ENCODE data around the gene SAMD9.
"Not testable (repeated sequence)": the region's sequence is repeated elsewhere in the genome, so short reads cannot be mapped to it uniquely, and the experiment has no call there.

The SAMD9 gene

DNA sequence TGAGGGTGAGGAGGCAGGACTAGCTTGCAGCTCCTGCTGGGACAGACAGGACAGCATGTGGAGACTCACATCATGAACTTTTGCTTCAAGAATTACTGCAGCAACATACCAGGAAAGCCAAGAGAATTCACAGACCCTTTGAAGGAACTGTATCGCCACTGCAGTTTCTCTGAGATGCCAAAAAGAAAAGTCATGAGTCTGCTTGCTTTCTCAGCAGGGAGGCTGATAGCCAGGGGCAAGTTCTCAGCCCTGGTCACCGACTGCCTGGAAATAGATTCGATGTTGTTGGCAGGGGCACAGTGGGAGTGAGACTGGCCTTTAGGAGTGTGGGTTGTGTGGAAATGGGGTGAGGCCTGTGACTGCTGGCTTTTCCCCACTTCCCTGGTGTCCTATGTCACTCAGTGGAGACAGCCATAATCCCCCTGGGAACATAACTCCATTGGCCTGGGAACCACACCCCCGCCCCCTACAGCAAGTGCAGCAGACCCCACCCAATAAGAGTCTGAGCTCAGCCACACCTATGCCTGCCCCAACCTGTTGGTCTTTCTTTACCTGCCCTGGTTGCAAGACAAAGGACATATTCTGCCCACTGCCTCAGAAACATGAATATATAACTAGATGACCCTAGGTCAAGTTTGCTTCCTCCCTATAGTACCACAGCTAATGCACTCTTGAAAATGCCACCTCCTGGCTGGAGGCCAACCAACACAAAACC is 1.6 kb upstream of the SAMD9 start:
- no peak for DNase-seq

DNA sequence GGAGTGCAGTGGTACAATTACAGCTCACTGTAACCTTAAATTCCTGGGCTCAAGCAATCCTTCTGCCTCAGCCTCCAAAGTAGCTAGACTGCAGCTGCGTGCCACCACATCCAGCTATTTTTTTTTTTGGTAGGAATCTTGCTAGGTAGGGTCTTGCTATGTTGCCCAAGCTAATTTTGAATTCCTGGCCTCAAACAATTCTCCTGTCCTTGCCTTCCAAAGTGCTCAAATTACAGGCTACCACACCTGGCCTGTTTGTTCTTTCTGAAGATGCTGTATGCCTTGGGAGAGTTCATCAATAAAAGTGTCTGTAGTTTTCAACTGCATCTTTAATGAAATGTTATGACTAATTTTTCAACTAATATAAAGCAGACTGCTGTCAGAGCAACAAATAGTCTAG is 452 bp downstream of the SAMD9 start:
- DNase-seq = no peak

DNA sequence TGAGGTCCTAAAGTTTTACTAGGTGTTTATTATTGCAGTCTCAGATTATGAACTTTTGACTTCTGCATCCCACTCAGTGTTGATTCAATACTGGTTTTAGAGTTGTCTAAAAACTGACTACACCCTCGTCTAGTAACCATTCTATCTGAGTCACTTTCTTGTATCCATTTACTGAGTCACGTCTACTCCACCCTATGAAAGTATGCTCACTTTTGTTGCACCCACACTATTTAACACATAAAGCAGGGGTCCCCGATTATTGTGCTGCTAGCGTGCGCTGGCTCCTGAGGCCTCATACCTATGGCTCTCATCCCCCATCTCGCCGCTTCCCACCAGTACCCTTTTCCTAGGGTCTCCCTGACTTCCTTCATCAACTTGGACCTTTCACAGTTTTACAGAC is 2.0 kb downstream of the SAMD9 start:
- DNase-seq = no peak

DNA sequence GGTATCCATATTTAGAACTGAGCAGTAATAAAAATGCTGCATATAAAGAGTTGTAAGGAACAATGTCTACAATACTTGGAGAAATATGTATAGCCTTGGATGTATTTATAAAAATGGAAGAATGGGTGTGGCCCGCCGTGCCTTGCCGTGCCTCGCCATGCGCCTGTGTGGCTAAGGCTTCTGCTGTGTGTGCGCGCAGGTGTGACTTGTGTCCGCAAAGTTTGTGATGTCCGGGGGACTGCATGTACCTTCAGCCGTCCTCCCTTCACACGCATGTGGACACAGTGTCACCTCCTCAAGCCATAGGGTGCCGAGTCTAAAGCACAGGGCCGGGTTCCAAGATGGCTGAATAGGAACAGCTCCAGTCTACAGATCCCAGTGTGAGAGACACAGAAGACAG is 9.8 kb downstream of the SAMD9 start:
- no peak for DNase-seq

DNA sequence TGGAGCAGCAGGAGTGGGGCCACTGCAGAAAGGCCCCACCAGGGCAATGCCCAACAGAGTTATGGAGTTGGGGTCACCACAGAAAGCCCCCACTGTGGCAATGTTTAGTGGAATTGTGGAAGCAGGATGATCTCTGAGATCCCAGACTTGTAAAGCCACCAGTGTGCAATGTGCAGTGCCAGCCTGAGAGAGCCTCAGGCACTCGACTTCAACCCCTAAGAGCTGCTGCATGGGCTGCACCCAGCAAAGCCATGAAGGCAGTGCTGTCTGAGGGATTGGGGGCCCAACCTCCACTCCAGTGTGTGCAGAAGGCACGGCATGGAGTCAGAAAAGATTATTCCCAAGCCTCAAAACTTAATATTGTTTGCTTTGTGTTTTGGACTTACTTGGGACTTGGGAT is 20.4 kb downstream of the SAMD9 start:
- DNase-seq = no peak

DNA sequence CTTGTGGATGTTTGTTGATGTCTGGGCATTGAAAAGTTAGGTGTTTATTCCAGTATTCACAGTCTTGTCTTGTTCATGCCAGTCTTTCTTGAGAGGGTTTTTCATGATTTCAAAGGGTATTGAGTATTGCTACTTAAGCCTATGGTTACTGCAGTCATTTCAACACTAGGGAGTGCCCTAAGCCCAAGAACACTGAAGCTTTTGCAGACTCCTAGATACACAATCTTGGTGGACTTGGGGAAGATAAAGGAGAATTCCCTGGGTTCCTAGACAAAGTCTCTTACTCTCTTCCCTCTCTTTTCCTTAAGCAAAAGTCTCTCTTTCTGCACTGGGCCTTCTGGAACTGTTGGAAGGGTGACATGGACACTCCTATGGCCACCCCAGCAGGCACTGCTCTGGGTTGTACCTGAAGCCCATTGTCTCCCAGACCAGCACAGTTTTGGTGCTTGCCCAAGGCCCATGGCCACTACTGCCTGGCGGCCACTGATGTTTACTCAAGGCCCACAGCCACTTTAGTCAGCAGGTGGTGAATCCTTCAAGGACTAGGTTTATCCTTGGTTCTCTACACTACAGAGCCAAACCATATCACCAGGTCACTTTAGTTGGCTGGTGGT is 24.9 kb downstream of the SAMD9 start:
- DNase-seq = peak in 1 of 2 donors; percentile 20

DNA sequence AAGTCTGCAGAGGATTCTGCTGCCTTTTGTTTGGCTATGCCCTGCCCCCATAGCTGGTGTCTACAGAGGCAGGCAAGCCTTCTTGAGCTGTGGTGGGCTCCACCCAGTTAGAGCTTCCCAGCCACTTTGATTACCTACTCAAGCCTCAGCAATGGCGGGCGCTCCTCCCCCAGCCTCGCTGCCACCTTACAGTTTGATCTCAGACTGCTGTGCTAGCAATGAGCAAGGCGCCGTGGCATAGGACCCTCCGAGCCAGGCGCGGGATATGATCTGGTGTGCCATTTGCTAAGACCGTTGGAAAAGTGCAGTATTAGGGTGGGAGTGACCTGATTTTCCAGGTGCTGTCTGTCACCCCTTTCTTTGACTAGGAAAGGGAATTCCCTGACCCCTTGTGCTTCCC is 44.4 kb downstream of the SAMD9 start:
- DNase-seq = not testable (repeated sequence)

DNA sequence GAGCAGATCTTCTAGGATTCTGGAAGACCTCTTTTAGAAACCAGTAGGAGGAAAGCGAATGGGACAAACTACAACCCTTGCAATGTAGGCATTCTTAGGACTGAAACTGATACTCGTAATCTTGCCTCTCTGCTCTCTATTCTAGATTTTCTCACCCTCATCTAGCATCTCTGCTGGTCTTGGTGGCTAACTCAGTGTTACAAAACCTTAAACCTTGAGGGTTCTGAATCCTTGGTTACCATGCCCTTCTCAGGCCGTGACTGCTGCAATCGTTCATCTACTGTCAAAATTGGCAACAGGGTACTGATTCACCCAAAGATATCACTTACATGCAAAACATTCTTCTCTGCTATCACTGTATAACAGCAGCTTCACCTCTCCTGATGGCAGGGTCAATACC is 55.2 kb downstream of the SAMD9 start:
- no peak for DNase-seq

DNA sequence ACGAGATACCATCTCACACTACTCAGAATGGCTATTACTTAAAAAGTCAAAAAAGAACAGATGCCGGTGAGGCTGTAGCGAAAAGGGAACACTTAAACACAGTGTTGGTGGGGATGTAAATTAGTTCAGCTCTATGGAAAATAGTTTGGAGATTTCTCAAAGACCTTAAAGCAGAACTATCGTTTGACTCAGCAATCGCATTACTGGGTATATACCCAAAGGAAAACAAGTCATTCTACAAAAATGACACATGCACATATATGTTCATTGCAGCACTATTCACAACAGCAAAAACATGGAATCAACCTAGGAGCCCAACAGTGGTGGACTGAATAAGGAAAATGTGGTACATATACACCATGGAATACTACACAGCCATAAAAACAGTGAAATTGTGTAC is 56.9 kb downstream of the SAMD9 start:
- no peak for DNase-seq

DNA sequence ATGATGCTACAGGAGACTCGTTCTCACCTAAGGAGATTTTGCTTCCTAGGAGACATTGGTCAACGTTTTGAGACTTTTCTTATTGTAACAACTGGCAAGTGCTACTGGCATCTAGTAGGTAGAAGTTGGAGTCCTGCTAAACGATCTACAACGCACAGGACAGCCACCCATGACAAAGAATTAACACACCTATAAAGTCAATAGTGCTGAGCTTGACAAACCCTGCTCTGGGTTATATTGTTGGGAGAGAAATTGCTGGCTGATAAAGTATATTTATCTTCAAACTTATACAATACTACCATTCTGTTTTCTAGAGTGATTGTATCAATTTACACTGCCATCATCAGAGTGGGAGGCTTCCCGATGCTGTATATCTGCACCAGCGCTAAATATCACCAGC is 57.8 kb downstream of the SAMD9 start:
- DNase-seq = no peak

DNA sequence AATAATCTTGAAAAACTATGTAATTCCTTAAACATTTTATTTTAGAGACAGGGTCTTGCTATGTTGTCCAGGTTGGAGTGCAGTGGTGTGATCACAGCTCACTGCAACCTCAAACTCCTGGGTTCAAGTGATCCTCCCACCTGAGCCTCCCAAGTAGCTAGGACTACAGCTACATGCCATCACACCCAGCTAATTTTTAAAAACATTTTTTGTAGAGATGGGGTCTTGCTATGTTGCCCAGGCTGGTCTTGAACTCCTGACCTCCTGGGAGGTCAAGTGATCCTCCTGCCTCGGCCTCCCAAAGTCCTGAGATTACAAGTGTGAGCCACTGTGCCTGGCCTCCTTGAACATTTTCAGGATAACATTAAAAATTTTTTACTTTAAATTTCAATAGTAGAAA is 61.2 kb downstream of the SAMD9 start:
- not testable (repeated sequence) for DNase-seq

DNA sequence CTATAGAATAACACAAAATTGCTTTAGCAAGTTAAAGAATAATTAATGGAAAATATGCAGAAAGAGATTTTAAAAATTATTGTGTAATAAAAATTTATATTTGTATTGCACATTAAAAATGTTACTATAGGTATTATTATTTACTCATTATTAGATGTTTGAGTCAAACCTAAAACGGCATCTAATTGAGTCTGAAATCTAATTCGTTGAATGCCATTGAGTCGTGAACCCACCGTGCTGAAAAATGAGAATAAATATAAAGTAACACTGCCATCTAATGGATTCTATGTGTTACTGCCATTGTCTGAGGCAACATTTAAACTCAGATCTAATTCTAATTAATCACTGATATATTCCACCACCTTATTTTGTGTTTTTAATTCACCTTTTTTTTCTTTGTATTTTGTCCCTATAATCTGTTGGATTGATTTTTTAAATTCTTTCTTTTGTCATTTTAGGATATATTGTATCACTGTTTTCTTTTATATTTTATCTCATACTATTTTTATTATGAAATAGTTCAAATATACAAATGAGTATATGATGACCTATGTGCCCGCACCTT is 62.2 kb downstream of the SAMD9 start:
- DNase-seq = peak in 1 of 2 donors; percentile 62

DNA sequence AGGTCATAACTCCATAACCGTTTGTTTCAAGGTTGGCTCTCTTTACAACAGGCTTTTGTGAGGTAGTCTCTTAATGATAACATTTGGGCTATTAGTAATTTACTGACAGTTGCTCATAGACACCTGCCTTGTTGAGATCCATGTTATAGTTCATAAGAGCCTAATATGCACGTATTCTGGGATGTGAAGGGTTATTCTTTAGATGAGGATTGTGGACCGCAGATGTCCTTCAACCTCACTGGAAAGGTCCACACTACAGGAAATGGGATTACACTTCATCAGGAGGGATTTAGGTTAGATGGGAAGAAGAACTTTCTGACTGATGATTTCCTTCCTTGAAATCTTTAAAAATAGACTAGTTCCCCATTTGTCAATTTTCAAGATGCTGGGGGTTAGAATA is 62.8 kb downstream of the SAMD9 start:
- no peak for DNase-seq

DNA sequence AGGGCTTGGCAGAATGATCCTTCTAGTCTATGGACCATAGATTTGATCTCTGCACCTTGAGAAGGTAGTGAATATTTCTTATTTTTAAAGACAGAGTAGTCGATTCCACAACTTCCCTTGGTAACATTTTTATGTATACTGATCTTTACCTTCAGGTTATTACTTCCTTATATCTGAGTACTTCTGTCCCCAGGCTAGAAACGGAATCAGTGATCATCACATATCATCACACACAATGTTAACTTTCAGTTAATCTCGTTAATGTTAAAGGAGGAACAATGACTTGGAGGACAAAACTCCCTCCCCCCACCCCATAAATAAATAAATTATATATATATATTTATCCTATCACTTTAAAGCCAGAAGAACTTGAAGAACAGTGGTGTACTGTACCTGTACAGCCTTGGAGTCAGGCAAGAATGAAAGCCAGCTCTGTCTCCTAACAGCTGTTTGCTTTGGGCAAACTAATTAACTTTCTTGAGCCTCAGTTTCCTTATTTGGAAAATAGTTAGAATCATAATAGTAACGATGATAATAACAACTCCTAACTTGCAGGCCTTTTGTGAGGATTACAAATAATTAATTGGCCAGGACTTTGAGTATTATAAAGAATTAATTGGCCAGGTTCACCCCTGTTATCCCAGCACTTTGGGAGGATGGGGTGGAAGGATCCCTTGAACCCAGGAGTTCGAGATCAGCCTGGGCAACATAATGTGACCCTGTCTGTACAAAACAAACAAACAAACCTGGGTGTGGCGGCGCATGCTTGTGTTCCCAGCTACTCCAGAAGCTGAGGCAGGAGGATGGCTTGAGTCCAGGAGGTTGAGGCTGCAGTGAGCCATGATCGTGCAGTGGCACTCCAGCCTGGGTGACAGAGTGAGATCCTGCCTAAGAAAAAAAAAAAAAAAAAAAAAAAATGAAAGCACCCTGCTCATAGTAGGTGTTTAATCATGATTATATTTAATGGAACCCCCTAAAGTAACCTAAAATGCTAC is 63.5 kb downstream of the SAMD9 start:
- DNase-seq = no peak

DNA sequence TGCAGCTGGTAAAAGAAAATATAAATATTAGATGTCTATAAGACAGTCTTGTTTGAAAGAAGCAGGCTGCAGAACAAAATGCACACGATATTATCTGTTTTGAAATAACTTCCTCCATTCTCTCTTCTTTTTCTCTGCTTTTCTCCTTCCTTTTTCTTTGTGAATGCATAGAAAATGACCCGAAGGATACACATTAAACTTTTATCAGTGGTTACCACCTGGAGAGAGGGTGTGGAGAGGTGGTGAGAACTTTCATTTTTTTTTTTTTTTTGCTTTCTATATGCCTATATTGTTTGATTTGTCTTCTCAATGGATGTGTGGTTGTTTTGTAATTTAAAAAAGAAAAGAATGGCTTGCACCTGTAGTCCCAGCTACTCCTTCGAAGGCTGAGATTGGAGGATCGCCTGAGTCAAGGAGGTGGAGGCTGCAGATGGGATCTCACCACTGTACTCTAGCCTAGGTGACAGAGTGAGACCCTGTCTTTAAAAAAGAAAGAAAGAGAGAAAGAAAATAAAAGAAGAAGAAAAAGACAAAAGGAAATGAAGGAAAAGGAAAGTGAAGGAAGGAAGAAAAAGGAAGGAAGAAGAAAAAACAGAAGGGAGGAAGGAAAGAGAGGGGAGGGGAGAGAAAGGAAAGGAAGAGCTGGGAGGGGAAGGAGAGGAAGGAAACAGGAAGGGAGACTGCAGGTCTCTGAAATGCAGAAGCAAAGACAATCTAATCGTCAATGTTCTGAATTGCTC is 64.4 kb downstream of the SAMD9 start:
- no peak for DNase-seq

DNA sequence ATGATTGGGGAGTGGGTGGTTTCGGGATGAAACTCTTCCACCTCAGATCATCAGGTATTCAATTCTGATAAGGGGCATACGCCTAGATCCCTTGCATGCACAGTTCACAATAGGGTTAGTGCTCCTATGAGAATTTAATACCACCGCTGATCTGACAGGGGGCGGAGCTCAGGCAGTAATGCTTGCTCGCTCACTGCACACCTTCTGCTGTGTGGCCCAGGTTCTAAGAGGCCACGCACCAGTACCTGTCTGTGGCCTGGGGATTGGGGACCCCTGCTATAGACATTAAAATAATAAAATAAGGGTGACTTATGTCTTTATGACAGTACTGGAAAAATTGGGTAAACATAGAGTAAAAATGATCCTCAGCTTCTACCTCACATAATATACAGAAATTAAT is 66.1 kb downstream of the SAMD9 start:
- DNase-seq = no peak
